Mesothelial cell of epicardium (in vitro differentiated cells): ENCODE measurements around the gene NFAM1. TPM values are rescaled to one million over a fixed set of nuclear protein-coding genes. Genes with fewer than 3 reads are reported as not detected.

ENCODE experiments used
- DNase-seq, 2 experiments: peaks; one replicate each; pipeline ENCODE4 v3.0.0; 2021; ENCODE audit warnings: low spot score in 2 of 2; ENCODE audit not compliant: unreplicated experiment in 2 of 2
- H3K27ac Mint-ChIP-seq: 2 replicates; pipeline ENCODE4 v1.8.0; 2021; ENCODE audit warnings: mixed read lengths
- H3K27me3 Mint-ChIP-seq: 2 replicates; pipeline ENCODE4 v1.8.0; 2021; ENCODE audit warnings: low read depth, mixed read lengths
- H3K36me3 Mint-ChIP-seq: 2 replicates; pipeline ENCODE4 v1.8.0; 2021; ENCODE audit warnings: mixed read lengths
- H3K4me1 Mint-ChIP-seq: 2 replicates; pipeline ENCODE4 v1.8.0; 2021; ENCODE audit warnings: mixed read lengths
- H3K4me3 Mint-ChIP-seq: 2 replicates; pipeline ENCODE4 v1.8.0; 2021; ENCODE audit warnings: mild to moderate bottlenecking, moderate library complexity, mixed read lengths
- H3K9me3 Mint-ChIP-seq: 2 replicates; pipeline ENCODE4 v1.8.0; 2021; ENCODE audit warnings: mixed read lengths
- total RNA-seq: library from RNA; stranded (reverse); gene quantifications from 3 replicates; pipeline ENCODE4 v1.2.1, GENCODE V29; 2021
- TF ChIP-seq, protein P1 (sequence below): fragments of 200-600 bp; sonication (generic); IDR thresholded peaks from one replicate; pipeline ENCODE4 v1.5.0; 2021; ENCODE audit warnings: antibody characterized with exemption; ENCODE audit not compliant: unreplicated experiment

Gene NFAM1
- total RNA-seq, 1 donor from 2014 or later, result 0.34 TPM

GRCh38 chr22:42452916-42453315, 20.7 kb upstream of the NFAM1 start:
- H3K4me3 Mint-ChIP-seq, result no peak overlapping the region
- H3K9me3 Mint-ChIP-seq, result no peaks in the 10 kb centered on the region

DNA sequence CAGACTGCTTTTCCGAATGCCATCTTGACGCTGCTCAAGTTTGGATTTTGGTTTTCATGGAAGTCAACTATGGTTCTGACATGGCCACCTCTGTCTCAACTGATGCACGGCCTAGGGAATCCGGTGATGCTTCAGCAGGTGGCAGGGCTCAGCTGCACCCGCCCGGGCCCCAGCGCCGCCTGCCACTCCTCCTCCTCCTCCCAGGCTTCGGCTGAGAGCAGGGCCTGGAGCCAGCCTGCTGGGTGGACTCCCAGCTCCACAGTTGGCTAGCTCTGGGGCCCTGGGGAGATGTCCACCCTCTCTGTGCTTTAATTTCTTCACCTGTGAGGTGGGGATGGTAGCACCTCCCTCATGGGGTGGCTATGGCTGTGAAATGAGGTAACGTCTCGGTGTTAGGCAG, 20.3 kb upstream of the NFAM1 start:
- H3K27me3 Mint-ChIP-seq, result no peaks in the 10 kb centered on the region
- DNase-seq, result no peak
- TF ChIP-seq, protein P1, sequence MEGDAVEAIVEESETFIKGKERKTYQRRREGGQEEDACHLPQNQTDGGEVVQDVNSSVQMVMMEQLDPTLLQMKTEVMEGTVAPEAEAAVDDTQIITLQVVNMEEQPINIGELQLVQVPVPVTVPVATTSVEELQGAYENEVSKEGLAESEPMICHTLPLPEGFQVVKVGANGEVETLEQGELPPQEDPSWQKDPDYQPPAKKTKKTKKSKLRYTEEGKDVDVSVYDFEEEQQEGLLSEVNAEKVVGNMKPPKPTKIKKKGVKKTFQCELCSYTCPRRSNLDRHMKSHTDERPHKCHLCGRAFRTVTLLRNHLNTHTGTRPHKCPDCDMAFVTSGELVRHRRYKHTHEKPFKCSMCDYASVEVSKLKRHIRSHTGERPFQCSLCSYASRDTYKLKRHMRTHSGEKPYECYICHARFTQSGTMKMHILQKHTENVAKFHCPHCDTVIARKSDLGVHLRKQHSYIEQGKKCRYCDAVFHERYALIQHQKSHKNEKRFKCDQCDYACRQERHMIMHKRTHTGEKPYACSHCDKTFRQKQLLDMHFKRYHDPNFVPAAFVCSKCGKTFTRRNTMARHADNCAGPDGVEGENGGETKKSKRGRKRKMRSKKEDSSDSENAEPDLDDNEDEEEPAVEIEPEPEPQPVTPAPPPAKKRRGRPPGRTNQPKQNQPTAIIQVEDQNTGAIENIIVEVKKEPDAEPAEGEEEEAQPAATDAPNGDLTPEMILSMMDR, result no peak
- H3K36me3 Mint-ChIP-seq, result no peaks in the 10 kb centered on the region
- no peak overlapping the region for H3K4me3 Mint-ChIP-seq
- no peaks in the 10 kb centered on the region for H3K9me3 Mint-ChIP-seq
- no peak overlapping the region for H3K27ac Mint-ChIP-seq
- no peaks in the 10 kb centered on the region for H3K4me1 Mint-ChIP-seq

More at GRCh38 chr22:42452916-42453315, 20.7 kb upstream of the NFAM1 start:
- Mint-ChIP-seq H3K27ac (no peak overlapping the region), H3K27me3 (no peaks in the 10 kb centered on the region), H3K4me1 (no peaks in the 10 kb centered on the region), H3K36me3 (no peaks in the 10 kb centered on the region)
- no peak for DNase-seq
- TF ChIP-seq, protein P1, result no peak

DNA sequence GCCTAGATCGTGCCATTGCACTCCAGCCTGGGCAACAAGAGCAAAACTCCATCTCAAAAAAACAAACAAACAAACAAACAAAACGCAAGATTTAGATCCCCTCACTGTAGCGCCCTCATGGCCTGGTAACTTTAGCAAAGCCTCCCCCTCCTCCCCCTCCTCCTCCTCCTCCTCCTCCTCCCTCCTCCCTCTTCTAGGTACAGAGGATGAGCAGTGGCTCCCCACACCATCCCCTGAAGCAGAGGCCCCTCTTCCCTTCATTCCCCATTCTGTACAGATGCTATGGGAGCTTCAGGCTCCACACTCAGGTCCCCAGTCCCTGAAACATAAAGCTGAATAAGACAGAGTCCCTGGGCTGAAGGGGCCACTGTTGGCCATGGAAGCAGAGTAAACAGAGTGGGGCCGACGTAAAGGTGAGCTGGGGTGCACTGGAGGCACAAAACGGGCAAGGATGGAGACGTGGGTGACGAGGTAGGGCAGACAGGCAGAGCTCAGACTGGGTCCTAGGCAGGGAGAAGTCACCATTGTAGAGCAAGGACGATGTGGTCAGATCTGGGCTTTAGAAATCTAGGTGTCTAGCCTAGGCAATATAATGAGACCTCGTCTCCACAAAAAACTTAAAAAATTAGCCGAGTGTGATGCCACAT, 19.4 kb upstream of the NFAM1 start:
- H3K9me3 Mint-ChIP-seq, result no peaks in the 10 kb centered on the region
- H3K36me3 Mint-ChIP-seq, result no peaks in the 10 kb centered on the region
- H3K4me1 Mint-ChIP-seq, result no peaks in the 10 kb centered on the region
- no peak overlapping the region for H3K27ac Mint-ChIP-seq
- no peak for DNase-seq
- TF ChIP-seq, protein P1, result no peak
- no peak overlapping the region for H3K4me3 Mint-ChIP-seq
- no peaks in the 10 kb centered on the region for H3K27me3 Mint-ChIP-seq

- no peaks in the 10 kb centered on the region for H3K4me1 Mint-ChIP-seq
- H3K27ac Mint-ChIP-seq, result no peak overlapping the region
- H3K9me3 Mint-ChIP-seq, result no peaks in the 10 kb centered on the region
- H3K36me3 Mint-ChIP-seq, result no peaks in the 10 kb centered on the region
- H3K4me3 Mint-ChIP-seq, result no peak overlapping the region
- H3K27me3 Mint-ChIP-seq, result no peaks in the 10 kb centered on the region
- TF ChIP-seq, protein P1, result no peak
- DNase-seq, result no peak
These were observed 18.7 kb upstream of the NFAM1 start for GRCh38 chr22:42450862-42451261.

DNA sequence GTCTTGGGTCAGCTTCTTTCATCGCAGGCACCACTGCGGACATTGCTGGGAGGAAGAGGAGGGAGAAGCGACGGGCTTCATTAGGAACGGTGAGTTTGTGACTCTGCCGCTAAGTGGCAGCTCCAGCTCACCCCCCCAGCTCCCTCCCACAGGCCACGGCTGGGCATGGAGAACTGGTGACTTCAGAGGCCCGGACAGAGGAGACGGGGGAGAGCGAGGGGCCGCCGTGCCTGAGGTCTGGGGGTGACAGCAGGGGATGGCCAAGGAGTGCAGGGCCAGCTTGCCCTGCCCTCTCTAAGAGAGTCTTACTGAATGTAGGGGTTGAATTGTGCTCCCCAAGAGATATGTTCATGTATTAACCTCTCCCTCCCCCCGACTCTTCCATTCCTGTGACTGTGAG, 13.9 kb upstream of the NFAM1 start:
- Mint-ChIP-seq H3K4me3 (no peak overlapping the region), H3K27ac (no peak overlapping the region), H3K27me3 (no peaks in the 10 kb centered on the region), H3K9me3 (no peaks in the 10 kb centered on the region), H3K36me3 (no peaks in the 10 kb centered on the region), H3K4me1 (peaks cover 20% of the 10 kb centered on the region)
- TF ChIP-seq, protein P1, result no peak
- no peak for DNase-seq
